Measurements from ENCODE around the gene CAMK1. TPM values are rescaled to one million over a fixed set of nuclear protein-coding genes. Genes with fewer than 3 reads are reported as not detected.

Gene CAMK1
- total and polyA plus RNA-seq, 5 experiments from 2014 or later: 0.17 to 1.1 (median 0.96) TPM

DNA sequence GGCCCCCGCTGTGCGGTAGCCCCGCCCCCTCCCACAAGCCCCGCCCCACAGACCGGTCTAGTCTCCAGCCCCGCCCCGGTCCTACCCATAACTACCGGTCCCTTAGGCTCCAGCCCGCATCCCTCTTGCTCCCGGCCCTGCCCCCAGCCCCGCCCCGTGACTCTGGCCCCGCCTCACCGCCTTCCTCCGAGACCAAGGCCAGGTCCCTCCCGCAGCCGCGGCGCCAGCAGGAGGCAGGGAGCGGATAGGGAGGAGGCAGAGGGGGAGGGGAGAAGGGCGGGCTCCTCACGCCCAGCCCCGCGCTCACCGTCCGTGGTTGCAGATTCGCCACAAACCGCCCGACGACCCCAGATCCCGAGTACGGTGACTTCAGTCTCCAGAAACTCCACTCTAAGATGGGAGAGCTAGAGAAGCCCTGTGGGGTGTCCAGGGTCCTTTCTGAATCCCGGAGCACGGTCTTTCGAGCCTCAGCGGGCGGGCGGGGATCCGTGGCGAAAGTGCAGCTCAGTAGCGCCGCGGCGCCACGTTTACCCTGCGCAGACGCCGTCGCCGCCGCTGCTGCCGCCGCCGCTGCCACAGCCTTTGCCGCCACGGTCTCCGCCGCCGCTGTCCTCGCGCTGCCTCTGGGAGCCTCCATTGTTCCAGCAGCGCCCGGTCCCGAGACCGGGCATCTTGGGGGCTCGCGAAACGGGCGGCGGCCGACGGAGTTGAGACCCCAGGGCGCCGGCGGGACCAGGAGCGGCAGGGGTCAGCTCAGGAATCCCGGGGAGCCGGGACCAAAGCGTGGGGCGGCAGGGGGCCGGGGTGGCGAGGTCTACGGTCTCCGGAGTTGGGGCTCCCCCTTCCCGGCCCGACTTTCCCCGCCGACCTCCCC is 38.3 kb downstream of the CAMK1 start, which contains the start of gene BRPF1:
BRPF1 (plus strand) TSS at position 530 of the 874 bp plus-strand sequence. CDS start 2,406 bp downstream, outside the sequence.
- H3K27ac Mint-ChIP-seq: peak within 1 kb of the TSS; percentile 92 to 99 (median 95)
- H3K27me3 Mint-ChIP-seq: no peaks in the 10 kb centered on the region
- DNase-seq: peak; percentile 95 to 99 (median 99)
- peak within 1 kb of the TSS; percentile 84 to 99 (median 94) for H3K4me3 Mint-ChIP-seq
- peaks cover 37 to 70% (median 63%) of the 10 kb centered on the region in 4 donors for H3K4me1 Mint-ChIP-seq
- H3K36me3 Mint-ChIP-seq: peaks cover 0 to 29% (median 0%) of the 10 kb centered on the region in 3 donors
- POLR2A ChIA-PET: interaction anchor here (0.5 to 5.5 kb wide), 16 partner anchors 14 to 589 kb away, joined by 3 to 52 read pairs (median 4); partner anchors contain the start of genes ARPC4, CRELD1, JAGN1 and MTMR14
- no peaks in the 10 kb centered on the region for H3K9me3 Mint-ChIP-seq
- ATAC-seq: peak; percentile 93

DNA sequence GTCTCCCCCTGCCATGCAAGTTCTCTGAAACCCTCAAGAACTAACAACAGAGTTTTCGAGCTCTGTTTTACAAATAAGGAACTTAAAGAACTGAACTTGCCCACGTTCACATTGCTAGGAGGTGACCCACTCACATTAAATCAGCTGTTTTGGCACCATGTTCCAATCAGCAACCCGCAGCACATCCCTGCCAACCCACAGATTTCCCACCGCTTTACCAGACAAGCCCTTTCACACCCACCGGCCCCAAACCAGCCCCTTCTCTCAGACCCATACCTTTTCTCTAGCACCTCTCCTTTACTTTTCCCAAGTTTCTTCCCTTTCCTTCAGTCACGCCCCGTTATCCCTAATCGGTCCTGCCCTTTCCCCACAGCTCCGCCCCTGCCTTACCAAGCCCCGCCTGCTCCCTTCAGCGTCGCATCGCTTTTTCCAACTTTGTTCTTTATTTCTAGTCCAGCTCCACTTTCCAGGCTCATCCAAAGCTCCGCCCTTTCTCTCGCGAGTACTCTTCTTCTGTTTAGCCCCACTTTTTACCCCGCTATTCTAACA is 39.0 kb downstream of the CAMK1 start:
- peak overlapping the region; percentile 92 to 99 (median 95) for H3K27ac Mint-ChIP-seq
- DNase-seq: no peak
- ATAC-seq: peak; percentile 37 to 45
- peaks cover 0 to 23% (median 0%) of the 10 kb centered on the region in 3 donors for H3K36me3 Mint-ChIP-seq
- no peaks in the 10 kb centered on the region for H3K27me3 Mint-ChIP-seq
- peak overlapping the region; percentile 83 to 99 (median 93) for H3K4me3 Mint-ChIP-seq
- no peaks in the 10 kb centered on the region for H3K9me3 Mint-ChIP-seq
- POLR2A ChIA-PET: interaction anchor here (0.6 to 5.5 kb wide), 12 partner anchors 15 to 590 kb away, joined by 3 to 52 read pairs (median 4); partner anchors contain the start of genes ARPC4, CRELD1, MTMR14 and OGG1
- H3K4me1 Mint-ChIP-seq: peaks cover 34 to 69% (median 59%) of the 10 kb centered on the region in 4 donors

DNA sequence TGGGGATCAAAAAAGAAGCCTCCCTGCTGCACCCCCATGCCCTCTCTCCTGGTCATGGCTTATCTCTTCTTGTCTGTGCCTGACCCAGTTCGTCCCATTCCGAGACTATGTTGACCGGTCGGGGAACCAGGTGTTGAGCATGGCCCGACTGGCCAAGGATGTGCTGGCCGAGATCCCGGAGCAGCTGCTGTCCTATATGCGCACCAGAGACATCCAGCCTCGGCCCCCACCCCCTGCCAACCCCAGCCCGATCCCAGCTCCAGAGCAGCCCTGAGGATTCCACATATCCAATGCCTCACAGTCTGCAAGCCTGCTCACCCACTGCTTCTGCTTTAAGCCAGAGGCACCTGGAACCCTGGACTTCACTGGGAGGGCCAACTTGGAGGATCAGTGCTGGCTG is 40.3 kb downstream of the CAMK1 start:
- ATAC-seq (no peak), DNase-seq (no peak)
- Mint-ChIP-seq H3K4me1 (peaks cover 32 to 57% (median 51%) of the 10 kb centered on the region in 4 donors), H3K27ac (peak overlapping the region in 1 of 10 donors; percentile 60), H3K27me3 (no peaks in the 10 kb centered on the region), H3K36me3 (peaks cover 0 to 11% (median 0%) of the 10 kb centered on the region in 3 donors), H3K9me3 (no peaks in the 10 kb centered on the region), H3K4me3 (peak overlapping the region in 4 of 10 donors; percentile 12 to 73 (median 49))
- POLR2A ChIA-PET: interaction anchor here (0.6 to 2.9 kb wide), 3 partner anchors 68 to 333 kb away, joined by 3 to 15 read pairs (median 9); partner anchors contain the start of gene SETD5

DNA sequence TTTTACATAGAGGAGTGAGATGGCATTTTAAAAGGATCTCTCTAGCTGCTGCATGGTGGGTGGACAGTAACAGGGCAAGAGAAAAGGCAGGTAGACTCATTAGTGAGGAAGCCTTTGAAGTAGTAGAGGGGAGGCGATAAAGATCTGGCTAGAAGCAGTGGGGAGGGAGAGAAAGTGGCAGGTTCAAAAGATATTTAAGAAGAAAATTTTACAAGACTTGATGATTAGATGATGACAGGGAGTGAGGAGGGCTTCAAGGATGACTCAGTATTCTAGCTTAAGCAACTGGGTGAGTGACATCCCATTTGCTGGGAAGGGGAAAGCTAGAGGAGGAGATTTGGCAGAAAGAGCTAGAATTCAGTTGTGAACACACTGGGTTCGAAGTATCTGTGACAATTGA is 42.0 kb downstream of the CAMK1 start:
- Mint-ChIP-seq H3K4me1 (peaks cover 25 to 40% (median 34%) of the 10 kb centered on the region in 4 donors), H3K27ac (peak overlapping the region in 7 of 10 donors; percentile 1 to 92 (median 67)), H3K4me3 (peak overlapping the region in 6 of 10 donors; percentile 39 to 83 (median 70)), H3K36me3 (no peaks in the 10 kb centered on the region), H3K27me3 (no peaks in the 10 kb centered on the region), H3K9me3 (no peaks in the 10 kb centered on the region)
- POLR2A ChIA-PET: interaction anchor here (0.5 to 1.9 kb wide), 6 partner anchors 21 to 162 kb away, joined by 3 to 7 read pairs (median 4); partner anchors contain the start of genes ARPC4, JAGN1, MTMR14 and OGG1
- DNase-seq: no peak
- ATAC-seq: no peak

DNA sequence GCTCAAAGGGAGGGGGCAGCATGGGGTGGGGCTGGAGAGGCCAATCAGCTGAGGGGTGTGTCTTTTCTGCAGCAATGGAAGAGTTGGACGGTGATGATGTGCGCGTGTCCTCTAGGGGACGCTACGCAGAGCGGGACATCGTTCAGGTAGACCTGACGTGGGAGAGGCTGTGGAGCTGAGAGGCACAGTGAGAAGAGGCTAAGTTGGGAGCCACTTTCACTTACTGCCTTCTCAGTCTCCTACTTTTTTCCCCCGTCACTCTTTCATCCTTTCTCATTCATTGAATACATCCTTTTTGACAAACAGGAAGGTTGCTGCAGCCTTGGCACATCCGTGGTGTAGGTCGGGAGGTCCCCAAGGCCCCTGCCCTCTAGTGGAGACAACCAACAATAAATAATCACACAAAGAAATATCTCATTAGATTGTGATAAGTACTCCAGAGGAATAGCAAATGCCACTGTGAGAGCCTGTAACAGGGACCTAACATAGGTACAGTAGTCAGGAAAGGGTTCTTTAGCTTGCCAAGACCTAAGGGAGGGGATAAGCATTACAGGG is 42.6 kb downstream of the CAMK1 start:
- POLR2A ChIA-PET: interaction anchor here (0.5 to 1.9 kb wide), 7 partner anchors 22 to 520 kb away, joined by 3 to 7 read pairs (median 4); partner anchors contain the start of genes ARPC4, JAGN1, MTMR14 and OGG1
- peak overlapping the region; percentile 39 to 92 (median 76) for H3K27ac Mint-ChIP-seq

DNA sequence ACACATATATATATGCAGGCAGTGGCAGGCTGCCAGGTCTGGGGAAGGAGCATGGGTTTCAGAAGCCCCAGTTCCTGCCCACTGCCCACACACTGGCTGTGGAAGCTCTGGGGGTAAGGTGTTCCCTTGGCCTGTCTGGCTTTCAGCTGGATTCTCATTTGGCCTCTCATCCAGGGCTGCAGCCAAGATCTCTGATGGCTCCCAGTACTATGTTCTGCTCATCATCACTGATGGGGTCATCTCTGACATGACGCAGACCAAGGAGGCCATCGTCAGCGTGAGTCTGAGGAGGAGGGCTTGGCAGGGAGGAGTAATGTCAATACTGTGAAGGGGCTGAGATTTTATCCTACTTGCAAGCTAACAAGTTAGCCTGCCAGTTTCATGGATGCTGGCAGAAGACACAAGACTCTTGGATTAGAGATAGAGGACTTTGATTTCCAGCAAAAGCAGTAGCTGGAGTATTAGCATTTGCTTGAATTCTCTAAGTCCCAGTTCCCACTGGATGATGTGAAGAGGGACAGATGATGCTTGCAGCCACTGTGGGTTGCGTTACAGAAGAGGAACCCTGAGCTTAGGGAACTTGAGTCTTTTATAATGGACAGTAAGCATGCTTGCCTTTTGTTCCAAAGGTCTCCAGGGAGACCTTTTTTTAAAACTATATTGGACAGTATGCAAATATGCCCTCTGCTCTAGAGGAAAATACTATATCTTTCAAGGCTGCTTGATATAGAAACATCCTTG is 43.8 kb downstream of the CAMK1 start:
- Mint-ChIP-seq H3K4me3 (no peak overlapping the region), H3K27ac (peak overlapping the region in 2 of 10 donors; percentile 13 to 43), H3K4me1 (peaks cover 21 to 35% (median 29%) of the 10 kb centered on the region in 4 donors), H3K9me3 (no peaks in the 10 kb centered on the region), H3K27me3 (no peaks in the 10 kb centered on the region), H3K36me3 (no peaks in the 10 kb centered on the region)
- ATAC-seq (no peak), DNase-seq (no peak)
- POLR2A ChIA-PET: no interaction called here

More for the DNA sequence above, 42.6 kb downstream of the CAMK1 start:
- Mint-ChIP-seq H3K27me3 (no peaks in the 10 kb centered on the region), H3K4me3 (peak overlapping the region; percentile 50 to 83 (median 72)), H3K9me3 (no peaks in the 10 kb centered on the region), H3K4me1 (peaks cover 22 to 35% (median 28%) of the 10 kb centered on the region in 4 donors), H3K36me3 (no peaks in the 10 kb centered on the region)
- peak in 9 of 10 donors; percentile 31 to 80 (median 59) for DNase-seq
- ATAC-seq: peak; percentile 21 to 28

DNA sequence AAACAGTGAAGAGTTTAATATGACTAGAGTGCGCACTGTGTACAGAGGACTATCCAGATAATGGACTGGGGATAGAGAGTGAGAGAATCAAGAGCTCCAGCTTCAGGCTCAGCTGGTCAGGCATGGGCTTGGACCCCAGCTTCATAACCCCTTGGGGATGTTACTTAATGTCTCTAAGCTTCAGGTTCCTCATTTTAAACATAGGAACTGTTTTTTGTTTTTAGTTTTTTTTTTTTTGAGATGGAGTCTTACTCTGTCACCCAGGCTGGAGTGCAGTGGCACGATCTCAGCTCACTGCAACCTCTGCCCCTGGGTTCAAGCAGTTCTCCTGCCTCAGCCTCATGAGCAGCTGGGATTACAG is 48.1 kb downstream of the CAMK1 start:
- Mint-ChIP-seq H3K4me3 (no peak overlapping the region), H3K27me3 (no peaks in the 10 kb centered on the region), H3K4me1 (peaks cover 12 to 22% (median 18%) of the 10 kb centered on the region in 4 donors), H3K27ac (no peak overlapping the region), H3K36me3 (no peaks in the 10 kb centered on the region), H3K9me3 (no peaks in the 10 kb centered on the region)
- POLR2A ChIA-PET: no interaction called here
- DNase-seq: no peak
- no peak for ATAC-seq

DNA sequence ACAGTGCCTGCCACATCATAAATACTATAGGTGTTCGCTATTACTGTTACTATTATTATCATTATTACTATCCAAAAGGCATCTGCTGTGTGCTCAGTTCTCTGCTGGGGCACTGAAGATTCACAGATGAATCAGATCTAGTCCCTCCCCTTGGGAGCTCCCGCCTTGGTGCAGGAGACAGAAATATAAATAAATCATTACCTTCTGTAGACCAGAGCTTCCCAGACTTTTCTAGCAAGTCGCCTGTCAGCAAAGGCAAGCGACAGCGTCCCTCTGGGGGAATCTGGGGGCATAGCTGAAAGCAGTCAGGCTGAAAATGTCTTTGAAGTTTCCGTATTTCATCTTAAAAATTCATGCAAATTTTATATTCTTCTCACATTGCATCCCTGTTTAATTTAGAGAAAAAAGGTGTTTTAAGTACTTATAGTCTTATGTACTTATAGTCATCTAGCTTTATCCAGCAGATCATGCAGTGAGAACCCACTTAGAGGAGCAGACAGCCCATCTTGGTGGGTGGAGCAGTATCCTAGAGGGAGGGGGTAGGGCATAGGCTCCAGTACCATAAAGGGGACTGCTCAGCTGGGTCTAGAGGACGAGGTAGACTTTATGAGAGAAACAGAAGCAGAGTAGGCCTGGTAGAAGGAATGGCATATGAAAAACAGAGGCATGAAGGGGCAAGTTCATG is 48.6 kb downstream of the CAMK1 start:
- H3K27ac Mint-ChIP-seq: no peak overlapping the region
- ATAC-seq: no peak
- POLR2A ChIA-PET: no interaction called here

DNA sequence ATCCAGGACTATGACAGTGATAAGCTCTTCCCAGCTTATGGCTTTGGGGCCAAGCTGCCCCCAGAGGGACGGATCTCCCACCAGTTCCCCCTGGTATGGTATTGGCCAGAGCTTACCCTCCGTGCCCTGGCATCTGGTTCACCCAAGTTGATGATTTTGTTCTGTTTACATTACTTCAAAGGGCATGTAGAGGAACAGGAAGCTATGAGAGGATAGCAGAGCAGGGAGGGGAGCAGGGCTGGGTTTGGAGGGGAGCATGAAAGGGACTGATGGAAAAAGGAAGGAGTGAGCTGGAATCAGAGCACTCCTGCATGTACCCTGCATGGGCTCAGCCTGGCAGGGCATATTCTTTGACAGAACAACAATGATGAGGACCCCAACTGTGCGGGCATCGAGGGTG is 51.6 kb downstream of the CAMK1 start:
- H3K36me3 Mint-ChIP-seq: no peaks in the 10 kb centered on the region
- POLR2A ChIA-PET: interaction anchor here (0.9 kb wide), 1 partner anchor 69 kb away, joined by 3 read pairs; the partner anchor contains the start of gene MTMR14
- no peaks in the 10 kb centered on the region for H3K9me3 Mint-ChIP-seq
- peak overlapping the region in 1 of 10 donors; percentile 47 for H3K27ac Mint-ChIP-seq
- peaks cover 14 to 27% (median 15%) of the 10 kb centered on the region in 4 donors for H3K4me1 Mint-ChIP-seq
- ATAC-seq: no peak
- no peak overlapping the region for H3K4me3 Mint-ChIP-seq
- peaks cover 0 to 4% (median 0%) of the 10 kb centered on the region in 5 donors for H3K27me3 Mint-ChIP-seq
- DNase-seq: no peak

More for the DNA sequence above, 48.6 kb downstream of the CAMK1 start:
- Mint-ChIP-seq H3K27me3 (no peaks in the 10 kb centered on the region), H3K36me3 (no peaks in the 10 kb centered on the region), H3K9me3 (no peaks in the 10 kb centered on the region), H3K4me1 (peaks cover 12 to 21% (median 15%) of the 10 kb centered on the region in 4 donors), H3K4me3 (no peak overlapping the region)
- no peak for DNase-seq

DNA sequence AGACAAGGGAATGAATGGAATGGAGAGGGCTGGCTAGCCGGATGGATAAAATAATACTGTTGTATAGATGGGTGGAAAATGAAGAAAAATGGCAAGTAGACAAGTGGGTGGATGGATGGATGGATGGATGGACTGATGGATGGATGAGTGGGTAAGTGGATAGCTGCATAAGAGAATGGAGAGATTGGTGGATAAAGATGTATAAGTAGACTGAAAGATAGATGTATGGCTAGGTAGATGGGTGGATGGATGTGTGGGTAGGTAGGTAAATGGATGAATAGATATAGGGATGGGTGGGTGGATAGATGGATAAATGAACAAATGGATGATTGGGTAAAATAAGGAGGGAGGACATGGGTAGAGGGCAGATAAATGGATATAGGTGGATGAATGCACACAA is 52.2 kb downstream of the CAMK1 start:
- Mint-ChIP-seq H3K4me3 (no peak overlapping the region), H3K9me3 (no peaks in the 10 kb centered on the region), H3K4me1 (peaks cover 13 to 27% (median 14%) of the 10 kb centered on the region in 4 donors), H3K27me3 (peaks cover 0 to 6% (median 0%) of the 10 kb centered on the region in 5 donors), H3K36me3 (no peaks in the 10 kb centered on the region), H3K27ac (peak overlapping the region in 1 of 10 donors; percentile 53)
- no peak for ATAC-seq
- POLR2A ChIA-PET: interaction anchor here (0.5 to 0.9 kb wide), 2 partner anchors 57 to 68 kb away, joined by 3 to 5 read pairs; partner anchors contain the start of gene MTMR14
- no peak for DNase-seq

Measured in naive thymus-derived CD8-positive, alpha-beta T cell (primary cell).